Stomach (tissue), 9 donors: ENCODE data around the gene KRT33A. TPM values are rescaled to one million over a fixed set of nuclear protein-coding genes. Genes with fewer than 3 reads are reported as not detected.

Experiments used
- DNase-seq, 2 donors: peaks; one replicate each; pipeline versions ENCODE4 v3.0.0 to v3.0.0-alpha.2; 2013 to 2019
- H3K27ac ChIP-seq, 5 donors: fragments of 200-600 bp in 4 of 5; sonication (generic) in 4 of 5; one replicate each; pipeline ENCODE4 v1.5.1; 2013 to 2019; ENCODE audit warnings: mild to moderate bottlenecking in 1 of 5, moderate library complexity in 1 of 5
- H3K27me3 ChIP-seq, 3 donors: fragments of 200-600 bp; sonication (generic); one replicate each; pipeline ENCODE4 v1.5.1; 2017 to 2019; ENCODE audit warnings: mixed run types in 1 of 3
- H3K36me3 ChIP-seq, 4 donors: fragments of 200-600 bp; sonication (generic); 1 replicate in 3 of 4; 2 replicates in 1 of 4; pipeline ENCODE4 v1.5.1; 2016 to 2019
- H3K4me1 ChIP-seq, 4 donors: fragments of 200-600 bp; sonication (generic); one replicate each; pipeline ENCODE4 v1.5.1; 2016 to 2019
- H3K4me3 ChIP-seq, 4 donors: fragments of 200-600 bp; sonication (generic) in 3 of 4; one replicate each; pipeline ENCODE4 v1.5.1; 2016 to 2019; ENCODE audit warnings: mild to moderate bottlenecking in 1 of 4
- H3K9me3 ChIP-seq, 4 donors: fragments of 200-600 bp; sonication (generic); one replicate each; pipeline ENCODE4 v1.5.1; 2016 to 2019
- EP300 ChIP-seq: sonication (generic); formaldehyde crosslinking; IDR thresholded peaks from one replicate; pipeline ENCODE4 v1.6.1; 2017; ENCODE audit warnings: antibody characterized with exemption
- POLR2A ChIP-seq, 4 donors: fragments of 450-650 bp; IDR thresholded peaks; one replicate each; pipeline ENCODE4 v1.6.1; 2016; ENCODE audit warnings: antibody characterized with exemption in 4 of 4, control low read depth in 2 of 4, mild to moderate bottlenecking in 1 of 4, moderate library complexity in 1 of 4
- POLR2AphosphoS5 ChIP-seq, 3 donors: sonication (generic); formaldehyde crosslinking; IDR thresholded peaks; one replicate each; pipeline ENCODE4 v1.6.1; 2016; ENCODE audit warnings: antibody characterized with exemption in 3 of 3
- WGBS, 5 donors: extraction: QIAGEN DNeasy Blood & Tissue Kit in 3 of 5; methylation state at CpG; one replicate each; pipeline versions ENCODE4 v1.1.5 to v1.1.7; 2013 to 2018; 5-methylcytosine and 5-hydroxymethylcytosine counted together
- intact Hi-C: fragments of 100-400 bp; cut with DNase I; formaldehyde crosslinking; loops from one replicate; pipeline ENCODE4 v1.15.1; 2023; ENCODE audit warnings: low total_unique reads
- polyA plus RNA-seq, 3 donors: library from polyadenylated mRNA; stranded (reverse); fragments of 200-250 nt; gene quantifications; one replicate each; pipeline ENCODE4 v1.2.3, GENCODE V29; 2013
- total RNA-seq, 5 donors: library from RNA; depleted of rRNA; stranded (reverse); fragments of >200 nt; gene quantifications; one replicate each; pipeline versions ENCODE4 v1.1.0 to v1.2.3, GENCODE V29; 2014 to 2016
- TF ChIP-seq, protein P1 (sequence below), 7 experiments: fragments of 450-650 bp in 4 of 7; fragments of 200-600 bp in 3 of 7; sonication (generic) in 3 of 7; IDR thresholded peaks; one replicate each; pipeline ENCODE4 v1.5.1; 2016 to 2019; ENCODE audit warnings: antibody characterized with exemption in 7 of 7, control low read depth in 2 of 7, mild to moderate bottlenecking in 1 of 7
- donor health status: healthy with polysubstance abuse.
- donor health status: Bipolar disorder and iron deficiency.
- donor health status: healthy.

KRT33A gene
- total and polyA plus RNA-seq, 8 donors: 0.45 TPM; not detected in 7

DNA sequence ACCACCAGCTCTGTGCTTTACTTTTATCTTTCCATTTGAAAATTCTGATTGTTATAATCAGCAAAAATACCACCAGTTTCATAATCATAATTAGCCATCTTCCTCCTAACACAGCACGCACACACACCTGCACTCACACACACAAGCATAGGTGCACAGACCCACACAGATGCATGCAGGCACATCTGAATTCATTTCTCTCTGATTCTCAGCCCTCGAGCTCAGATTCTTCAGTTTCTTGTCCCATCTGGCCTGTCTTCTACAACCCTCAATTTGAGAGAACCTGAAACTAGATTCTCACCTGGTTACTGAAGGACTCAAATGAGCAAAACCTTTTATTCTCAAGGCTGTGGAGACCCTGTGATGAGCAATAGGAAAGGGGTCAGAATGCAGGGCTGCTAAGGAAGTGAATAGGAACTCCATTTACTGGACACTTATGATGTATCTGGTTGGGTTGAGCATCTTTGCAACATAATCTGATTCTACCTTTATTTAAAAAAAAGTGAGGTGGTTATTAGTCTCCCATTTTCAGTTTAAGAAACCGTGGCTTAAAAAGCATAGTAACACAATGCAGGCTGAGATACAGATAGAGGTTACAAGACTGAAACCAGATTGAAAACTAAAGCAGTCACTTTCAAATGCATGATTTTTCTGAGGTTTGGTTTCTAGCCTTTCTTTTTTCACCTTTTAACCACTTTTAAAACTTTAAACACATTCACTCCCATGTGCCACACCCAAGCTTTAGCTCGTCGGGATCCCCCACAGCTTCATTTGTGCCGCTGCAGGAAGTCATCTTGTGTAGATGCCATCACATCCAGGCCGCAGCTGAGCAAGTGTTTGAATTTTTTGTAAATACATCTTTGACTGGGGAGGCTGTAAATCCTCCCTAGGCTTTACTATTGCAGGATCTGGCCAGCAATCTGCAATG, 9.4 kb downstream of the KRT33A start:
- no peak overlapping the region for H3K27ac ChIP-seq
- H3K9me3 ChIP-seq: peaks cover 0 to 17% (median 10%) of the 10 kb centered on the region in 4 donors
- TF ChIP-seq POLR2A (IDR thresholded peaks at IDR 0.05): no peak
- TF ChIP-seq, protein P1, sequence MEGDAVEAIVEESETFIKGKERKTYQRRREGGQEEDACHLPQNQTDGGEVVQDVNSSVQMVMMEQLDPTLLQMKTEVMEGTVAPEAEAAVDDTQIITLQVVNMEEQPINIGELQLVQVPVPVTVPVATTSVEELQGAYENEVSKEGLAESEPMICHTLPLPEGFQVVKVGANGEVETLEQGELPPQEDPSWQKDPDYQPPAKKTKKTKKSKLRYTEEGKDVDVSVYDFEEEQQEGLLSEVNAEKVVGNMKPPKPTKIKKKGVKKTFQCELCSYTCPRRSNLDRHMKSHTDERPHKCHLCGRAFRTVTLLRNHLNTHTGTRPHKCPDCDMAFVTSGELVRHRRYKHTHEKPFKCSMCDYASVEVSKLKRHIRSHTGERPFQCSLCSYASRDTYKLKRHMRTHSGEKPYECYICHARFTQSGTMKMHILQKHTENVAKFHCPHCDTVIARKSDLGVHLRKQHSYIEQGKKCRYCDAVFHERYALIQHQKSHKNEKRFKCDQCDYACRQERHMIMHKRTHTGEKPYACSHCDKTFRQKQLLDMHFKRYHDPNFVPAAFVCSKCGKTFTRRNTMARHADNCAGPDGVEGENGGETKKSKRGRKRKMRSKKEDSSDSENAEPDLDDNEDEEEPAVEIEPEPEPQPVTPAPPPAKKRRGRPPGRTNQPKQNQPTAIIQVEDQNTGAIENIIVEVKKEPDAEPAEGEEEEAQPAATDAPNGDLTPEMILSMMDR (IDR thresholded peaks at IDR 0.05): no peak
- no peak for TF ChIP-seq POLR2AphosphoS5 (IDR thresholded peaks at IDR 0.05)
- no peak for TF ChIP-seq EP300
- H3K4me1 ChIP-seq: peaks cover 0 to 12% (median 6%) of the 10 kb centered on the region in 4 donors
- H3K4me3 ChIP-seq: no peak overlapping the region
- 69 to 80% (median 75%) methylated on average over 7 of the region's 7 CpGs for WGBS, 5 donors
- no peaks in the 10 kb centered on the region for H3K27me3 ChIP-seq
- DNase-seq: no peak
- intact Hi-C loops: no loop called here
- no peaks in the 10 kb centered on the region for H3K36me3 ChIP-seq

- H3K36me3 ChIP-seq: no peaks in the 10 kb centered on the region
- no peak overlapping the region for H3K27ac ChIP-seq
- no peak for TF ChIP-seq POLR2A (IDR thresholded peaks at IDR 0.05)
- TF ChIP-seq EP300: no peak
- TF ChIP-seq, protein P1 (IDR thresholded peaks at IDR 0.05): no peak
- TF ChIP-seq POLR2AphosphoS5 (IDR thresholded peaks at IDR 0.05): no peak
- DNase-seq: no peak
- intact Hi-C loops: no loop called here
- H3K4me1 ChIP-seq: peaks cover 0 to 12% (median 6%) of the 10 kb centered on the region in 4 donors
- WGBS, 5 donors: 45 to 53% (median 47%) methylated on average over 3 of the region's 3 CpGs
- peaks cover 0 to 17% (median 10%) of the 10 kb centered on the region in 4 donors for H3K9me3 ChIP-seq
- H3K27me3 ChIP-seq: no peaks in the 10 kb centered on the region
- no peak overlapping the region for H3K4me3 ChIP-seq
Observed at GRCh38 chr17:41340494-41340893, 10.1 kb downstream of the KRT33A start.

DNA sequence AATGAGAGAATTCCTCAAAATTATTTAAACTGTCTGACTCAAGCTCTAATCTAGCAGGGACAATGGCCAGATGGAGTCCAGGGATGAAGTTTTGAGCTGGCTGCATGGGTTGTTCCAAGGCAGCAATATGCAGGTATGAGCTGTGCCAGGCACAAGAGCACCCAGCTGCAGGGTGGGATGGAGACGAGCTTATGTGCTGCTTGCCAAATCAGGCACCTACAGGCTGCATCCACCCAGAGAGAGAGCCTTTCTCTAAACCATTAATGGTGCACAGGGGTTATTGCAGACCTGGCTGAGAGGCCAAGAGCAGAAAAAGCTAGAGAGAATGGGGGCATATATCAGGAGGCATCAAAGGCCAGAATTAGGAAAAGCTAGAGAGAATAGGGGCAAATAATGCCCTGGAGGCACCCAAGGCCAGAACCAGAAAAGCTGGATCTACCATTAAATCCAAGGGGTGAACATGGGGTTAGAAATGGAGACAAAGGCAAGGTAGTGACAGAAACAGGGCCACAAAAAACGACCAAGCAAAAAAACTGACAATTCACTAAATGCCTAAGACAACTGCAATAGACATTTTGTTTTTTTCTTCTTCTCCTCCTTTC, 11.0 kb downstream of the KRT33A start:
- no peak for TF ChIP-seq EP300
- TF ChIP-seq, protein P1 (IDR thresholded peaks at IDR 0.05): no peak
- TF ChIP-seq POLR2AphosphoS5 (IDR thresholded peaks at IDR 0.05): no peak
- no peak for TF ChIP-seq POLR2A (IDR thresholded peaks at IDR 0.05)
- peaks cover 0 to 17% (median 10%) of the 10 kb centered on the region in 4 donors for H3K9me3 ChIP-seq
- no peak for DNase-seq
- intact Hi-C loops: no loop called here
- H3K27me3 ChIP-seq: no peaks in the 10 kb centered on the region
- no peaks in the 10 kb centered on the region for H3K36me3 ChIP-seq
- no peak overlapping the region for H3K4me3 ChIP-seq
- peaks cover 0 to 12% (median 6%) of the 10 kb centered on the region in 4 donors for H3K4me1 ChIP-seq
- no peak overlapping the region for H3K27ac ChIP-seq
- 49 to 74% (median 50%) methylated on average over 2 of the region's 2 CpGs for WGBS, 5 donors

DNA sequence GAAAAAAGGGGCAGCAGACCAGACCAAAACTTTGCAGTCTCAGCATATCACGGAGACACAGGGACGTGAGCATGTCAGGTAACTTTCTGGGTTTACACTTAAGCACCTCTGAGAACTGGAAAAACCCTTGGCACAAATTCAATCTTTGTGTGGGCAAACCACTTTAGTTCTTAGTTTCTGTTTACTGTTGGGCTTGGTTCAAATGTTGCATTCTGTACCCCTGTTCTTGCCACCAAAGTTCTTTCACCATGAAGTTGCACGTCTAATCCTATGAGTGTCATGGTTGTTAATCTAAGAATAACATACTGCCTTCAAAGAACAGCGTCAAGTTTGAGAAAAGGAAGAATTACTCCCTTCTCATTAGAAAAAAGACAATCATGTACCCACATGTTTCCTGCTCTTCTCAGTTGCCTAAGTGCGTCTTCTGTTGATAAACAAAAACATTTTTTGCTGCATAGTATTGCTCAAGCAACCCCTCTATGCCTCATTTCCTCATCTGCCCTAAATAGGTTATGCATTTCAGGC, 11.6 kb downstream of the KRT33A start:
- Histone ChIP-seq H3K9me3 (peaks cover 0 to 17% (median 10%) of the 10 kb centered on the region in 4 donors), H3K27ac (no peak overlapping the region), H3K4me1 (peaks cover 0 to 12% (median 6%) of the 10 kb centered on the region in 4 donors), H3K36me3 (no peaks in the 10 kb centered on the region), H3K4me3 (no peak overlapping the region), H3K27me3 (no peaks in the 10 kb centered on the region)
- WGBS, 5 donors: 21 to 32% (median 25%) methylated on average over 5 of the region's 5 CpGs
- DNase-seq: peak in 1 of 2 donors; percentile 46
- no peak for TF ChIP-seq POLR2AphosphoS5 (IDR thresholded peaks at IDR 0.05)
- no peak for TF ChIP-seq POLR2A (IDR thresholded peaks at IDR 0.05)
- TF ChIP-seq, protein P1 (IDR thresholded peaks at IDR 0.05): no peak
- no peak for TF ChIP-seq EP300
- intact Hi-C loops: no loop called here
